CD4-positive, alpha-beta T cell treated with Interleukin-4 for 4 hours (primary cell): ENCODE data around the gene ALPL.
"Not testable (repeated sequence)": the region's sequence is repeated elsewhere in the genome, so short reads cannot be mapped to it uniquely, and the experiment has no call there.

Experiments used
- DNase-seq: peaks from one replicate; pipeline ENCODE4 v3.0.0-alpha.2; 2020

ALPL gene

GRCh38 chr1:21563971-21564370, 54.7 kb downstream of the ALPL start:
- DNase-seq = no peak

- no peak for DNase-seq
These were observed 55.4 kb downstream of the ALPL start for GRCh38 chr1:21564521-21565095.

- DNase-seq = no peak
These were observed 56.1 kb downstream of the ALPL start for GRCh38 chr1:21565285-21565684.

DNA sequence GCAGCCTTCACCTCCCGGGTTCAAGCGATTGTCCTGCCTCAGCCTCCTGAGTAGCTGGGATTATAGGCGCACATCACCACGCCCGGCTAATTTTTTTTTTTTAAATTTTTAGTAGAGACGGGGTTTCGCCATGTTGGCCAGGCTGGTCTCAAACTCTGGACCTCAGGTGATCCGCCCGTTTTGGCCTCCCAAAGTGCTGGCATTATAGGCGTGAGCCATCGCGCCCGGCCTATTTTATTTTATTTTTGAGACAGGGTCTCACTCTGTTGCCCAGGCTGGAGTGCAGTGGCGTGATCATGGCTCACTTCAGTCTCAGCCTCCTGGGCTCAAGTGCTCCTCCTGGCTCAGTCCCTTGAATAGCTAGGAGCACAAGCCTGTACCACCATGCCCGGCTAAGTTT, 57.1 kb downstream of the ALPL start:
- not testable (repeated sequence) for DNase-seq

DNA sequence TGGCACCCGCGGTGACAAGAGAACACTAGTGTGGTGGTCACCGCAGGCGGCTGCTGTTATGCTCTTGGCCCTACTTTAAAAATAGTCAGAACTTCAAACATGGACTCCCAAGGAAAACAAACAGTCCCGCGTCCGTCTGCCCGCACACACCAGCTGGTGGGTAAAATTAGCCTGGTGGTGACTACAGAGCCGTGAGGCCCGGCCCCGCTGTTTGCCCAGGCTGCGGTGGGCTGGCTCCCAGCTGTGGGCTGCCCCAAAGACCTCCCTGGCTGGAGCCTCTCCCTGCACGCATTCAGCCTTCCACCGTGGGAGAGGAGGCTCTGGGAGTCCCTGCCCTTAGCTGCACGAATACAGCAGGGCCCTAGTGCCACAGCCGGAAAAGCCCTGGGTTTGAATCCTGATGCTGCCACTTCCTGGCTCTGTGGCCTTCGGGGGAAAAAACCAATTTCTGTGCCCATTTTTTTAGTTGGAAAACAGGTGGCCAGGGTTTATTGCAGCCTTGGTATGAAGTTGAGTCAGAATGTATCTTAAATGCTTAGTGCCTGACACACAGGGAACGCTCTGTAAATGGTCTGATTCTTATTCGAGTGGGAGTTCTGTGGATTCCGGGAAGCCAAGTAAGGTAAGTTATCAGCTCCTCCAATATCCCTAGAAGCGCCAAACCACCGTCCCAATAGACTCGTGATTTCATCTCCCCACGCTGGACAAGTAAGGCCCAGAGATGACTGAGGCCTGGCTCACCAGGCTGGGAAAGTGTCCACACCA, 58.2 kb downstream of the ALPL start:
- DNase-seq = no peak

- DNase-seq = no peak
These were observed 59.0 kb downstream of the ALPL start for GRCh38 chr1:21568006-21568746.

GRCh38 chr1:21568809-21569385, 59.7 kb downstream of the ALPL start:
- no peak for DNase-seq

- no peak for DNase-seq
These were observed 60.8 kb downstream of the ALPL start for GRCh38 chr1:21569820-21570527.

GRCh38 chr1:21570528-21570875, 61.3 kb downstream of the ALPL start:
- DNase-seq = no peak

- DNase-seq = no peak
These were observed 61.7 kb downstream of the ALPL start for GRCh38 chr1:21570885-21571284.

DNA sequence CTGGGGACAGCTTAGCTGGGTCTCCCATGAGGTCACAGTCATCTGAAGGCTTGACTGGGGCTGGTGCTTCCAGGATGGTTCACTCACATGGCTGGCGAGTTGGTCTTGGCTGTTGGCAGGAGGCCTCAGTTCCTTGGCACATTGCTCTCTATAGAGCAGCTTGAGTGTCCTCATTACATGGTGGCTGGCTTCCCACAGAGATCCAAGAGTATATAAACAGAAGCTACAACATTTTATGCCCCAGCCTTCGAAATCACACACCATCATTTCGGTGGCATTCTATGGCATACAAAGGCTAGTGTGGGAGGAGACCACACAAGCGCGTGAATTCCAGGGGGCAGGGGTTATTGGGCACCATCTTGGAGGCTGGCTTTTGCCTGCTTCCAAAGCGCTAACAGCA, 63.0 kb downstream of the ALPL start:
- no peak for DNase-seq

GRCh38 chr1:21572735-21573277, 63.6 kb downstream of the ALPL start:
- DNase-seq = no peak

GRCh38 chr1:21573475-21573874, 64.3 kb downstream of the ALPL start:
- DNase-seq = no peak

DNA sequence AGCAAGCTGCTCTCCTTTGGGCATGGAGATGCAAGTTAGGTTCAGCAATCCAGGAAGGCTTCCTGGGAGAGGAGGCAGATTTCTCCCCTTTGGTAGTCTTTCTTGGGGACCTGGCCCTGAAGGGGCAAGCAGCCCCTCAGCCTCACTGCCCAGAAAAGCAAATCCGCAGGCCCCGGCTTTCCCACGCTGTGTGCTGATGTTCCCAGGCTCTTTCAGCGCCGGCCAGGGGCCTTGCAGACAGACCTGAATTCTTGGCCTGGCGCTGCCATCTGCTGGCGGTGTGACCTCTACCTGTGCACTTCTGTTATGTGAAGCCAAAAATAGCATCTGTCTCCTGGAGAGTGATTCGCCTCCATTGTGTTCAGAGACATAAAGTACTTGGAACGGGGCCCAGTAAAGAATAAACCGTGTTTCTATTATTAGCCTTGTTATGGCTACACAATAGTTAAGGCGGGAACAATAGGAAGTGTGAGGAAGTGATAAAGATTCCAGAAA, 64.8 kb downstream of the ALPL start:
- no peak for DNase-seq

- no peak for DNase-seq
These were observed 65.4 kb downstream of the ALPL start for GRCh38 chr1:21574466-21575151.

- DNase-seq = no peak
These were observed 66.2 kb downstream of the ALPL start for GRCh38 chr1:21575351-21575942.

GRCh38 chr1:21576031-21576797, 67.0 kb downstream of the ALPL start:
- no peak for DNase-seq

DNA sequence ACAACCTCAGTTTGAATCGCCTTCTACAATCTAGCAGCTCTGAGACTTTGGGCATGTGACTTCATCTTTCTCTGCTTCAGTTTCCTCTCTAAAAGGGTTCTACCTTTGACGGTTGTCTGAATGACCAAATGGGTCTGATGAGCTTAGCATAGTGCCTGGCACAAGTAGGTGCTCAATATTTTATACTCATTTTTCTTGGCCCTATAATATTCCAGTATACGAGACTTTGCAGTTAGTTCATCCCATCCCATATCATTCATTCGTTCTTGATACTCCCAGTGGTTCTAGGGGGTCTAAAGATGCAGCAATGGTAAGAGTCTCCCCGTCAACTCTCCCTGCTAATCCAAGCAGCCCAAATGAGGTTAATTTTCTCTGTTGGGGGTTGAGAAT, 67.6 kb downstream of the ALPL start:
- no peak for DNase-seq

- DNase-seq = no peak
These were observed 68.1 kb downstream of the ALPL start for GRCh38 chr1:21577324-21577723.

DNA sequence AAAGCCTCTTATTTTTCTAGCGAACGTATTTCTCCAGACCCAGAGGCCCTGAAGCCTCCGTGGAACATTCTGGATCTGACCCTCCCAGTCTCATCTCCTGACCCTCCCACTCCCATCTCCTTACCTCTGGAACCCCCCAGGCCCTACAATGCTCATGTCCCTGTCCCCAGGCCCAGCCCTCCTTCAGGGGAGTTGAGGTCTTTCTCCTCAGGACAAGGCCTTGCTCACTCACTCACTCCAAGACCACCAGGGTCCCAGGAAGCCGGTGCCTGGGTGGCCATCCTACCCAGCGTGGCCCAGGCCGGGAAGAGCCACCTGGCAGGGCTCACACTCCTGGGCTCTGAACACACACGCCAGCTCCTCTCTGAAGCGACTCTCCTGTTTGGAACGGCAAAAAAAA, 68.7 kb downstream of the ALPL start:
- DNase-seq = no peak

GRCh38 chr1:21579791-21580190, 70.6 kb downstream of the ALPL start:
- no peak for DNase-seq
